T-helper 9 cell (primary cell): ENCODE data around the gene DUSP7.

Experiments
- DNase-seq: peaks from one replicate; pipeline ENCODE4 v3.0.0-alpha.2; 2020

DUSP7 gene

GRCh38 chr3:52086461-52086860 is 30.1 kb upstream of the DUSP7 start:
- no peak for DNase-seq

GRCh38 chr3:52085681-52086282 is 29.4 kb upstream of the DUSP7 start:
- DNase-seq = no peak

GRCh38 chr3:52084954-52085680 is 28.7 kb upstream of the DUSP7 start:
- DNase-seq = no peak

- DNase-seq = no peak
Observed at GRCh38 chr3:52084216-52084945, 28.0 kb upstream of the DUSP7 start.

- DNase-seq = no peak
Observed at GRCh38 chr3:52083556-52084087, 27.3 kb upstream of the DUSP7 start.

- DNase-seq = no peak
Observed at GRCh38 chr3:52082951-52083350, 26.6 kb upstream of the DUSP7 start.

GRCh38 chr3:52080830-52081719 is 24.7 kb upstream of the DUSP7 start:
- DNase-seq = no peak

GRCh38 chr3:52079958-52080357 is 23.6 kb upstream of the DUSP7 start:
- no peak for DNase-seq

- DNase-seq = no peak
Observed at GRCh38 chr3:52078781-52079560, 22.6 kb upstream of the DUSP7 start.

GRCh38 chr3:52077925-52078324 is 21.6 kb upstream of the DUSP7 start:
- no peak for DNase-seq

GRCh38 chr3:52076896-52077780 is 20.8 kb upstream of the DUSP7 start:
- no peak for DNase-seq

GRCh38 chr3:52073490-52073889 is 17.1 kb upstream of the DUSP7 start:
- DNase-seq = no peak

GRCh38 chr3:52072471-52072870 is 16.1 kb upstream of the DUSP7 start:
- DNase-seq = no peak

GRCh38 chr3:52072020-52072419 is 15.6 kb upstream of the DUSP7 start:
- no peak for DNase-seq

- no peak for DNase-seq
Observed at GRCh38 chr3:52070724-52071621, 14.6 kb upstream of the DUSP7 start.

- no peak for DNase-seq
Observed at GRCh38 chr3:52069855-52070254, 13.5 kb upstream of the DUSP7 start.

GRCh38 chr3:52069135-52069534 is 12.8 kb upstream of the DUSP7 start:
- no peak for DNase-seq

- DNase-seq = no peak
Observed at GRCh38 chr3:52068730-52069129, 12.4 kb upstream of the DUSP7 start.

GRCh38 chr3:52068055-52068571 is 11.7 kb upstream of the DUSP7 start:
- DNase-seq = no peak
